HCT116 (cell line): ENCODE measurements around the gene LIPE. TPM values are rescaled to one million over a fixed set of nuclear protein-coding genes. Genes with fewer than 3 reads are reported as not detected.

Source experiments
- ATAC-seq: fragments of 200-7000 bp; cut with Tn5 transposase; 2 replicates; pipeline ENCODE4 v1.9.1; 2020; ENCODE audit warnings: mild to moderate bottlenecking, moderate library complexity
- BruUV-seq: library from RNA; stranded (reverse); fragments of 400-500 nt; replicated peaks from 2 replicates; lab custom pipeline; 2021; lab: Mats Ljungman, UMichigan
- CTCF ChIA-PET: fragments of 300-600 bp; sonication (Branson Sonifier 250); formaldehyde crosslinking; loops from one replicate; lab custom pipeline; 2021; ENCODE audit warnings: antibody characterized with exemption; lab: Charles Lee
- POLR2A ChIA-PET: fragments of 300-600, 350-600 bp; sonication (Branson Sonifier 250); formaldehyde crosslinking; loops from one replicate; lab custom pipeline; 2021; ENCODE audit warnings: antibody characterized with exemption; lab: Charles Lee
- RAD21 ChIA-PET, 2 experiments: fragments of 300-600 bp; sonication (Branson Sonifier 250); formaldehyde crosslinking; loops; one replicate each; lab custom pipeline; 2023; ENCODE audit warnings: low total read pairs in 2 of 2; ENCODE audit not compliant: uncharacterized antibody in 2 of 2, unreplicated experiment in 2 of 2, low non-redundant PET in 1 of 2; lab: Charles Lee
- DNase-seq: peaks from one replicate; pipeline ENCODE4 v3.0.0-alpha.2; 2010; ENCODE audit warnings: low read depth, low spot score
- H2AFZ ChIP-seq: fragments of 200-600 bp; shearing (Covaris generic), sonication (generic); 2 replicates; pipeline ENCODE4 v1.6.1; 2017; ENCODE audit warnings: low read depth, mixed run types, mixed read lengths, antibody characterized with exemption, low read length; ENCODE audit not compliant: poor library complexity, severe bottlenecking
- H3K27ac ChIP-seq: 2 replicates; pipeline ENCODE4 v1.5.1; 2012; ENCODE audit warnings: low read depth, low read length
- H3K27me3 ChIP-seq: fragments of 200-600 bp; sonication (generic); 2 replicates; pipeline ENCODE4 v1.6.1; 2016; ENCODE audit warnings: mixed run types, low read length, mixed read lengths; ENCODE audit not compliant: insufficient read depth
- H3K36me3 ChIP-seq, 2 experiments: fragments of 200-500 bp in 1 of 2; fragments of 200-600 bp in 1 of 2; sonication (Bioruptor generic) in 1 of 2; sonication (generic) in 1 of 2; 2 replicates each; pipeline versions ENCODE4 v1.5.1 to v1.6.1; 2014 to 2016; ENCODE audit warnings: low read length in 2 of 2, inconsistent platforms in 1 of 2, mixed read lengths in 1 of 2, mixed run types in 1 of 2; ENCODE audit not compliant: insufficient read depth in 2 of 2, control insufficient read depth in 1 of 2
- H3K4me1 ChIP-seq, 2 experiments: fragments of 200-600 bp in 1 of 2; sonication (generic) in 1 of 2; 2 replicates each; pipeline versions ENCODE4 v1.5.1 to v1.6.1; 2012 to 2017; ENCODE audit warnings: low read length in 2 of 2, inconsistent platforms in 1 of 2, mild to moderate bottlenecking in 1 of 2, mixed read lengths in 1 of 2, mixed run types in 1 of 2, moderate library complexity in 1 of 2; ENCODE audit not compliant: insufficient read depth in 2 of 2, control insufficient read depth in 1 of 2
- H3K4me2 ChIP-seq: fragments of 200-600 bp; sonication (generic); 2 replicates; pipeline ENCODE4 v1.6.1; 2017; ENCODE audit warnings: mixed run types, low read length, mixed read lengths
- H3K4me3 ChIP-seq, 2 experiments: fragments of 200-600 bp in 1 of 2; sonication (generic) in 1 of 2; replicated peaks in 1 of 2; 2 replicates each; pipeline ENCODE4 v1.5.1; 2011 to 2016; ENCODE audit warnings: low read length in 2 of 2, control low read depth in 1 of 2, low read depth in 1 of 2, mild to moderate bottlenecking in 1 of 2, mixed read lengths in 1 of 2, mixed run types in 1 of 2
- H3K79me2 ChIP-seq: fragments of 200-600 bp; sonication (generic); 2 replicates; pipeline ENCODE4 v1.6.1; 2017; ENCODE audit warnings: mild to moderate bottlenecking, mixed run types, low read length, moderate library complexity, mixed read lengths; ENCODE audit not compliant: insufficient read depth
- H3K9ac ChIP-seq: fragments of 200-600 bp; sonication (generic); 2 replicates; pipeline ENCODE4 v1.6.1; 2016; ENCODE audit warnings: low read length, mixed read lengths
- H3K9me2 ChIP-seq: fragments of 200-600 bp; sonication (generic), shearing (Covaris generic); 2 replicates; pipeline ENCODE4 v1.6.1; 2017; ENCODE audit warnings: mixed run types, mild to moderate bottlenecking, moderate library complexity; ENCODE audit not compliant: insufficient read depth
- H3K9me3 ChIP-seq, 2 experiments: fragments of 200-500 bp in 1 of 2; fragments of 200-600 bp in 1 of 2; sonication (Bioruptor generic) in 1 of 2; sonication (generic) in 1 of 2; 2 replicates each; pipeline ENCODE4 v1.6.1; 2014 to 2017; ENCODE audit warnings: low read length in 2 of 2, mixed read lengths in 2 of 2, inconsistent platforms in 1 of 2, low read depth in 1 of 2, mild to moderate bottlenecking in 1 of 2, mixed run types in 1 of 2, moderate library complexity in 1 of 2; ENCODE audit not compliant: control insufficient read depth in 1 of 2, insufficient read depth in 1 of 2
- H4K20me1 ChIP-seq: fragments of 200-600 bp; sonication (generic), shearing (Covaris generic); 2 replicates; pipeline ENCODE4 v1.6.1; 2017; ENCODE audit warnings: mixed run types, mild to moderate bottlenecking, moderate library complexity; ENCODE audit not compliant: insufficient read depth
- CBX3 ChIP-seq: IDR thresholded peaks from 2 replicates; pipeline ENCODE4 v1.6.1; 2012; ENCODE audit warnings: low read depth
- CEBPB ChIP-seq: IDR thresholded peaks from 2 replicates; pipeline ENCODE4 v1.6.1; 2012; ENCODE audit warnings: low read depth
- EZH2 ChIP-seq: fragments of 200-600 bp; sonication (generic); IDR thresholded peaks from 2 replicates; pipeline ENCODE4 v1.6.1; 2017; ENCODE audit warnings: antibody characterized with exemption, mixed run types
- POLR2A ChIP-seq: IDR thresholded peaks from 2 replicates; pipeline ENCODE4 v1.7.0; 2011; ENCODE audit warnings: borderline replicate concordance; ENCODE audit not compliant: insufficient read depth, insufficient read length; ENCODE audit errors: extremely low read depth
- SIN3A ChIP-seq: IDR thresholded peaks from 2 replicates; pipeline ENCODE4 v1.6.1; 2012; ENCODE audit warnings: low read depth
- SP1 ChIP-seq: IDR thresholded peaks from 2 replicates; pipeline ENCODE4 v1.6.1; 2012; ENCODE audit warnings: low read depth
- SRF ChIP-seq: IDR thresholded peaks from 2 replicates; pipeline ENCODE4 v1.6.1; 2012; ENCODE audit warnings: low read depth
- ZBTB33 ChIP-seq: IDR thresholded peaks from 2 replicates; pipeline ENCODE4 v1.6.1; 2011; ENCODE audit warnings: mild to moderate bottlenecking, low read length, moderate library complexity; ENCODE audit not compliant: insufficient replicate concordance; ENCODE audit errors: extremely low read depth
- ZFX ChIP-seq: fragments of 450-650 bp; IDR thresholded peaks from 2 replicates; pipeline ENCODE4 v1.6.1; 2017
- intact Hi-C: fragments of 100-400 bp; cut with micrococcal nuclease; formaldehyde crosslinking; loops from 2 replicates; pipeline ENCODE4 v1.10.0; 2022
- total RNA-seq: library from RNA; stranded (reverse); gene quantifications from one replicate; pipeline ENCODE4 v1.2.1, GENCODE V29; 2021; ENCODE audit not compliant: unreplicated experiment

LIPE gene
- total RNA-seq, 1 experiment from 2014 or later, result 11.3 TPM

- ATAC-seq (no peak), DNase-seq (no peak)
- Histone ChIP-seq H3K4me2 (no peak overlapping the region), H3K79me2 (no peaks in the 10 kb centered on the region), H3K27ac (no peak overlapping the region), H3K9ac (no peak overlapping the region), H3K27me3 (no peaks in the 10 kb centered on the region), H2AFZ (no peak overlapping the region), H3K9me3 (no peaks in the 10 kb centered on the region), H3K4me3 (no peak overlapping the region), H3K36me3 (no peaks in the 10 kb centered on the region), H4K20me1 (no peaks in the 10 kb centered on the region), H3K4me1 (peaks cover 6 to 22% of the 10 kb centered on the region in 2 experiments), H3K9me2 (no peaks in the 10 kb centered on the region)
- TF ChIP-seq ZFX, result no peak
- no peak for TF ChIP-seq SP1
- no peak for TF ChIP-seq CEBPB
- TF ChIP-seq CBX3, result no peak
- ChIA-PET POLR2A (no interaction called here), RAD21 (no interaction called here), CTCF (interaction anchor here (1.0 to 1.1 kb wide), 2 partner anchors 14 to 36 kb away, joined by 3 read pairs; no protein-coding TSS in a partner anchor)
- no TSS peak for BruUV-seq
- intact Hi-C loops, result loop anchor here (5.0 kb wide), 1 partner anchor 329 kb away; no protein-coding TSS in a partner anchor
Observed at GRCh38 chr19:42436006-42436405, 8.8 kb upstream of the LIPE start.

GRCh38 chr19:42435316-42435715, 8.1 kb upstream of the LIPE start:
- intact Hi-C loops, result loop anchor here (5.0 kb wide), 1 partner anchor 328 kb away; no protein-coding TSS in a partner anchor
- POLR2A ChIA-PET, result no interaction called here
- H3K4me2 ChIP-seq, result no peak overlapping the region
- H3K9me2 ChIP-seq, result no peaks in the 10 kb centered on the region
- no peaks in the 10 kb centered on the region for H3K79me2 ChIP-seq
- TF ChIP-seq ZBTB33 (no peak), EZH2 (no peak), POLR2A (no peak), SRF (no peak), SIN3A (no peak), CEBPB (no peak)
- TF ChIP-seq, all 23 proteins: peak for 0
- no peak overlapping the region for H3K4me3 ChIP-seq
- no peaks in the 10 kb centered on the region for H3K9me3 ChIP-seq
- H2AFZ ChIP-seq, result no peak overlapping the region
- no peak for ATAC-seq
- ChIA-PET RAD21 (no interaction called here), CTCF (interaction anchor here (1.6 kb wide), 1 partner anchor 31 kb away, joined by 3 read pairs; no protein-coding TSS in a partner anchor)
- H3K4me1 ChIP-seq, result peaks cover 6 to 19% of the 10 kb centered on the region in 2 experiments
- H3K27me3 ChIP-seq, result no peaks in the 10 kb centered on the region
- BruUV-seq, result no TSS peak
- H3K9ac ChIP-seq, result no peak overlapping the region
- no peaks in the 10 kb centered on the region for H4K20me1 ChIP-seq
- no peak for DNase-seq
- no peak overlapping the region for H3K27ac ChIP-seq
- H3K36me3 ChIP-seq, result no peaks in the 10 kb centered on the region
